HG02938 (cell line): Measurements from ENCODE around the gene ORAI2.
"Not testable (repeated sequence)": the region's sequence is repeated elsewhere in the genome, so short reads cannot be mapped to it uniquely, and the experiment has no call there.

Experiments
- ATAC-seq: cut with Tn5 transposase; IDR thresholded peaks from one replicate; pipeline ENCODE4 v1.9.1; 2021; ENCODE audit warnings: mild to moderate bottlenecking, moderate library complexity; ENCODE audit not compliant: unreplicated experiment

Gene ORAI2

GRCh38 chr7:102468478-102469350 is 35.3 kb downstream of the ORAI2 start:
- ATAC-seq = no peak

- no peak for ATAC-seq
Observed at GRCh38 chr7:102469351-102469971, 36.1 kb downstream of the ORAI2 start.

- no peak for ATAC-seq
Observed at GRCh38 chr7:102469972-102470825, 36.8 kb downstream of the ORAI2 start.

- no peak for ATAC-seq
Observed at GRCh38 chr7:102471791-102472125, 38.4 kb downstream of the ORAI2 start.

GRCh38 chr7:102472126-102473041 is 39.0 kb downstream of the ORAI2 start:
- no peak for ATAC-seq

GRCh38 chr7:102473271-102473991 is 40.1 kb downstream of the ORAI2 start:
- ATAC-seq = no peak

- not testable (repeated sequence) for ATAC-seq
Observed at GRCh38 chr7:102474116-102474515, 40.7 kb downstream of the ORAI2 start.

- not testable (repeated sequence) for ATAC-seq
Observed at GRCh38 chr7:102474736-102475435, 41.5 kb downstream of the ORAI2 start.

- peak; percentile 78 for ATAC-seq
Observed at GRCh38 chr7:102478314-102479208, 45.2 kb downstream of the ORAI2 start, which contains the start of gene POLR2J. POLR2J (minus strand) TSS chr7:102478922; CDS start chr7:102478860, 62 bp downstream.

GRCh38 chr7:102479209-102479584 is 45.8 kb downstream of the ORAI2 start:
- ATAC-seq = peak; percentile 24

- not testable (repeated sequence) for ATAC-seq
Observed at GRCh38 chr7:102479982-102480637, 46.7 kb downstream of the ORAI2 start.

- ATAC-seq = not testable (repeated sequence)
Observed at GRCh38 chr7:102481962-102482361, 48.6 kb downstream of the ORAI2 start.

- not testable (repeated sequence) for ATAC-seq
Observed at GRCh38 chr7:102484317-102484716, 50.9 kb downstream of the ORAI2 start.

GRCh38 chr7:102490529-102491075 is 57.2 kb downstream of the ORAI2 start:
- peak; percentile 41 for ATAC-seq

- ATAC-seq = peak; percentile 38
Observed at GRCh38 chr7:102493220-102493935, 60.0 kb downstream of the ORAI2 start.

GRCh38 chr7:102494026-102494425 is 60.7 kb downstream of the ORAI2 start:
- peak; percentile 14 for ATAC-seq
